DMS153 treated with DMSO at 0.1 percent for 48 hours (cell line): Measurements from ENCODE around the gene TAS2R38.
A peak's percentile ranks its signal among the peaks of the same experiment; 100 is the strongest.

Source experiments
- DNase-seq: peaks from one replicate; lab custom pipeline; 2025; ENCODE audit not compliant: unreplicated experiment; lab: John Stamatoyannopoulos, UW

TAS2R38 gene

GRCh38 chr7:141976524-141977245 is 3.1 kb upstream of the TAS2R38 start:
- DNase-seq: no peak

DNA sequence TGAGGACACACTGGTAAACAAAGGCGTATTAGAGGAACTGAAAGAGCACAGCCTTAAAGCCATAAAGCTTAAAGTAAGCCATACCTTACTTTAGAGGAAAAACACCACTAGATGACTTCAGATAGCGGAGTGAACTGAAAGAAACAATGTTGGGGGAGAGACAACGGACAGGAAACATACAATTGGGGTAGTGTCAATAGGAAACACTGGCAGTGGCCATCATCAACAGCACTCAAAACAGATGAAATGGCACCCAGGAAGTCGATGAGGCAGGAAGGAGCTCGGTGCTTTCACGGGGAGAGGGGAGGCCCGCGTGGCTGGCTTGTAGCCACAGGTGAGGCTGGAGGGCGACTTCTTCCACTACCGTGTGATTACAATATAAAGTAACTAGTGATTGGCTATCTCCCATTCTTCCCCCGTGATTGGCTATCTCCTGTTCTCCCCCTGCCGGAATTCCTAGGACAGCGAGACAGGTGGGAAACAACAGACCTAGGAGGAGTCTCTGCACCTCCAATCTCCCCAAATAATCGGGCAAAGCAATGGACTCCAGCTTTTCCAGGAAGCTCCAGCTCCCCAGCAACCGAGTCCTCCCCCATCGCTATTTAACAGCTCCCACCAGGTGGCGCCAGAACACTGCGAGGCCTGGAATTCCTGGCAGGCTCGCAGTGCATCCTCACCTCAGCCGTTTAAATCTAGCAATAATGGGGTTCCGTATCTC is 2.4 kb upstream of the TAS2R38 start:
- DNase-seq: no peak

DNA sequence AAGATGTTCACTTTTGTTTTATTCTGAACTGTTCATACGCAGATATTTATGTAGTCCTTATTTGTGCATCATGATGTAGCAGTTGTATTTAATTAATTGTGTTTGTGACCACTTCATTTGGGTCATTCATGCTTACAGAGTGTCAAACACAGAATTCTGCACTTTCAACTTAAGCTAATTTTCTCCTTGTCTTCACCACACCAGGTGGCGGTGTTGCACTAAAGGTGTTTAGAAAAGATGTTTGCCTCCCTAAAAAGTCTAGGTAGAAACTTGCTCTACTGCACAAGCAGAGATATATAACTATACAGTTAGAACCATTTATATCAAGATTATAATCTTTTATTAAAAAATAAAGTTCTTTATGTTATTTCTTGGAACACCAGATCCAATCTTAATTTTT is 1.3 kb upstream of the TAS2R38 start:
- peak; percentile 72 for DNase-seq

DNA sequence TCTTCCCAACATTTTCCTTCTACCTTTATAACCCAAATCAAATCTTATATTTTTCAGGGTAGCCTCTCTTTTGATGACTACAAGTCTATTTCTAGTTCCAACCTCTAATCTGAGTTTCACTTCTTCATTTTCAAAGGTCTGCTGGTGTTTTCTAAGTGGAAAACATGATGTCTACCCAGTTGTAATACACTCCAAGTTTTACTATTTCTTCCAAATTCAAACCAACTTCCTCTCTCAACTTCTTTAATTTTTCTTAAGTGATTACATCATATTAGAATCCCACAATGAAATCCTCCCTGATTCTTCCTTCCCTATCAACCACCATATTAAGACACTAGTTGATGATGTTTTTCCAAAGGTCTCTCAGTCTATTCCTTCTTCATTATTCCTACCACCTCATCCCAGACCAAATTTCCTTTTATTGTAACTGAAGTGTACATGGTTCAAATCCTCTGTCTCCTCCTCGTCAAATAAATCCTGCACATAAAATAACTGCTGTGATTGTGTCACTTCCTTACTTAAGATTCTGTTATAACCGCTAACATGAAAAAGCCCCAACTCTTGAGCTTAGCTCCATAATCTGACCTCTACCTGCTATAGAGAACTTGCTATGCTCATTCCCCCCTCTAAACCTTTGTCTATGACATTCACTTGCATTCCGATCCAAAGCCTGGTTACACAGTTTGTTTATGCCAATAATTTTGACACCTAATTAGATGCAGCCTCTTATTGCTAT is 12.7 kb downstream of the TAS2R38 start:
- no peak for DNase-seq

- no peak for DNase-seq
Measured at GRCh38 chr7:141956084-141956483, 17.5 kb downstream of the TAS2R38 start.

DNA sequence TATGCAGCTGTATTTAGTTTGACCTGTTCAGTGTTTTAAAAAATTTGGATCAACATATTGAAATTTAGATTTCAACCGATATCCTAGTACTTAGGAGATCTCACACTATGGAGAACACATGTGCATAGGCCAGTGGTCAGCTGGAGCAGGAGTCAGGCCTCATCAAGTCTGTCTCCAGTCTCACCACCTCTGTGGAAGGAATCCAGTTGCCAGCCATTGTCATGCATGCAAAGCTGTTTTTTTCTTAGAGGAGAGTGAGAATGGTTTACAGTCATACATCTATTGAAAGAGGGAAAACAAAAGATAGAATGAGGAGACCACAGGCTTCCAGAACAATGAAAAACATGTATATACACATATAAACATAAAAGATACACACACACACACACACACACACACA is 19.2 kb downstream of the TAS2R38 start:
- DNase-seq: no peak

DNA sequence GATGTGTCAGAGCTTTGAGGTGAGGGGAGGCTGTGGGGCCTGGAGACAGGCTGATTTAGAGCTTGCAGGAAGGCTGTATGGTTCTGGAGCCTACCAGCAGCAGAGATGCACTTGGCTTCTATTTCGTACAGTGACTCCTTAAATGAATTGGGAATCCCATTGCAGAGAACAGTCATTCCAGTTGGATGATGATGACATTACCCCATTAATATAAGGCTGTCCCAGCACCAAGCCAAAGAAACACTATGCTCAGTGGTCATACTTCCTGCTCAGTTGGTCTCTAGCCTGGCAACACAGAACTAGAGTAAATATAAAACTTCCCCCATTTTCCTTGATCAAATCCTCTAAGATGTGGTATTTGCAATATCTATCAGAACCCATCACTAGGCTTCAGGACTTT is 21.1 kb downstream of the TAS2R38 start:
- no peak for DNase-seq

DNA sequence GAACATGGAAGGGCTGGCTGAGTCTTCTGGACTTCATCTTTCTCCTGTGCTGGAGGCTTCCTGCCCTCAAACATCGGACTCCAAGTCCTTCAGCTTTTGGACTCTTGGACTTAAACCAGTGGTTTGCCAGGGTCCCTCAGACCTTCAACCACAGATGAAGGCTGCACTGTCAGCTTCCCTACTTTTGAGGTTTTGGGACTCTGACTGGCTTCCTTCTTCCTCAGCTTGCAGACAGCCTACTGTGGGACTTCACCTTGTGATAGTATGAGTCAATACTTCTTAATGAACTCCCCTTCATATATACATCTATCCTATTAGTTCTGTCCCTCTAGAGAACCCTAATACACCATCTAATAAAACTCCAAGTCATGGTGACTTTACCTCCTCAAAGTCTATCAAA is 22.8 kb downstream of the TAS2R38 start:
- no peak for DNase-seq

DNA sequence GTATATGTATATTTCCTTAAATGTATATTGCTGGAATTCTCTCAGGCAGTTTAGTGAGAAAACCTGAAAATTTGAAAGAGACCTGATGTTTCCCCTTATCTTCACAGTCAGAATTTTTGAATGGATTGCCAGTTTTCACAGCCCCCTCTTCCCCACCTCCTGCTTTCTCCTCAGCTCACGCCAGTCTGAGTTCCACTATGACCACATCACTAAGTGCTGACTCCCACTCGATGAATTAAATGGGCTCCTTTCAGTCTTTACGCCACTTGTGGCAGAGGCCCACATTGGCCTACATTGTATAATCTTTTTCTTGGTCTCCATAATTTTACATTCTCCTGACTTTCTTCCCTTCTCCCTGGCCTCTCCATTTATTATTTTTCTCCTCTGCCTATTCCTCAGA is 23.7 kb downstream of the TAS2R38 start:
- no peak for DNase-seq

- no peak for DNase-seq
Measured at GRCh38 chr7:141949451-141949850, 24.1 kb downstream of the TAS2R38 start.

GRCh38 chr7:141949021-141949420 is 24.6 kb downstream of the TAS2R38 start:
- DNase-seq: no peak

- no peak for DNase-seq
Measured at GRCh38 chr7:141946796-141947195, 26.8 kb downstream of the TAS2R38 start, which contains the start of gene CLEC5A. Gene CLEC5A (minus strand): TSS chr7:141946974. CDS start chr7:141946292, 682 bp downstream.

- DNase-seq: no peak
Measured at GRCh38 chr7:141945356-141945755, 28.2 kb downstream of the TAS2R38 start.

- DNase-seq: no peak
Measured at GRCh38 chr7:141944811-141945210, 28.8 kb downstream of the TAS2R38 start.

- DNase-seq: no peak
Measured at GRCh38 chr7:141943846-141944245, 29.7 kb downstream of the TAS2R38 start.

- DNase-seq: no peak
Measured at GRCh38 chr7:141941075-141941474, 32.5 kb downstream of the TAS2R38 start.

GRCh38 chr7:141930211-141930610 is 43.4 kb downstream of the TAS2R38 start:
- no peak for DNase-seq

DNA sequence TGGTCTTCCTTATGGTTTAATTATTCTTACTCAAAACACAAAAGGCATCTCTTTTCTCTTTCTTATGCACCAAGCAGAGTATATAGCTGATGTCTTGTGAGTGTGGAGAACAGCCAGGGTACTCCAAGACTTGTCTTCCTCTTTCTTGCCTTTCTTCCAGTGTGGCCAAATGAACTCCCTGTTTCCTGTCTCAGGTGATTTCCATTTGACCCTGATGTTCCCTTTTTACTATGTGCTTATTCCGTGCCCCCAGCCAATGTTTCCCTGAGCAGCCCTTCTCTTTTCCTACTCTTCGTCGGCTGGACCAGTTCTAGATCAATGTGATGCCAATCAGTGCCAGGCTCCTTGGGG is 44.8 kb downstream of the TAS2R38 start:
- DNase-seq: no peak

- no peak for DNase-seq
Measured at GRCh38 chr7:141928146-141928844, 45.3 kb downstream of the TAS2R38 start.
